Left forelimb (tissue), 1 donor: ENCODE measurements around the gene SCP2D1.

Experiments
- DNase-seq: peaks from one replicate; pipeline ENCODE4 v3.0.0-alpha.2; 2018; ENCODE audit warnings: low spot score

SCP2D1 gene

GRCh38 chr20:18815194-18815942 lies 1.8 kb downstream of the SCP2D1 start:
- DNase-seq, result no peak

- no peak for DNase-seq
These were observed 9.2 kb downstream of the SCP2D1 start for GRCh38 chr20:18822832-18823231.

GRCh38 chr20:18831830-18832499 lies 18.4 kb downstream of the SCP2D1 start:
- no peak for DNase-seq

- DNase-seq, result no peak
These were observed 19.1 kb downstream of the SCP2D1 start for GRCh38 chr20:18832546-18833200.

- no peak for DNase-seq
These were observed 22.1 kb downstream of the SCP2D1 start for GRCh38 chr20:18835466-18836256.

GRCh38 chr20:18837718-18838117 lies 24.1 kb downstream of the SCP2D1 start:
- no peak for DNase-seq

- no peak for DNase-seq
These were observed 26.1 kb downstream of the SCP2D1 start for GRCh38 chr20:18839507-18840247.

GRCh38 chr20:18840248-18840645 lies 26.7 kb downstream of the SCP2D1 start:
- DNase-seq, result no peak

- DNase-seq, result no peak
These were observed 31.4 kb downstream of the SCP2D1 start for GRCh38 chr20:18845017-18845416.

GRCh38 chr20:18847226-18847755 lies 33.7 kb downstream of the SCP2D1 start:
- DNase-seq, result no peak

GRCh38 chr20:18849131-18849530 lies 35.5 kb downstream of the SCP2D1 start:
- no peak for DNase-seq

GRCh38 chr20:18851629-18852028 lies 38.0 kb downstream of the SCP2D1 start:
- no peak for DNase-seq

- DNase-seq, result no peak
These were observed 38.7 kb downstream of the SCP2D1 start for GRCh38 chr20:18852318-18852717.

- no peak for DNase-seq
These were observed 39.6 kb downstream of the SCP2D1 start for GRCh38 chr20:18853216-18853615.

- no peak for DNase-seq
These were observed 40.5 kb downstream of the SCP2D1 start for GRCh38 chr20:18853946-18854646.

GRCh38 chr20:18855882-18856281 lies 42.3 kb downstream of the SCP2D1 start:
- DNase-seq, result no peak

- DNase-seq, result no peak
These were observed 43.3 kb downstream of the SCP2D1 start for GRCh38 chr20:18856873-18857272.

- DNase-seq, result no peak
These were observed 44.1 kb downstream of the SCP2D1 start for GRCh38 chr20:18857640-18858039.

- no peak for DNase-seq
These were observed 45.2 kb downstream of the SCP2D1 start for GRCh38 chr20:18858816-18859215.
